HG03378 (cell line): ENCODE measurements around the gene NKX1-2.

Experiments
- ATAC-seq: cut with Tn5 transposase; IDR thresholded peaks from one replicate; pipeline ENCODE4 v1.9.1; 2021; ENCODE audit warnings: mild to moderate bottlenecking, moderate library complexity; ENCODE audit not compliant: unreplicated experiment

Gene NKX1-2

DNA sequence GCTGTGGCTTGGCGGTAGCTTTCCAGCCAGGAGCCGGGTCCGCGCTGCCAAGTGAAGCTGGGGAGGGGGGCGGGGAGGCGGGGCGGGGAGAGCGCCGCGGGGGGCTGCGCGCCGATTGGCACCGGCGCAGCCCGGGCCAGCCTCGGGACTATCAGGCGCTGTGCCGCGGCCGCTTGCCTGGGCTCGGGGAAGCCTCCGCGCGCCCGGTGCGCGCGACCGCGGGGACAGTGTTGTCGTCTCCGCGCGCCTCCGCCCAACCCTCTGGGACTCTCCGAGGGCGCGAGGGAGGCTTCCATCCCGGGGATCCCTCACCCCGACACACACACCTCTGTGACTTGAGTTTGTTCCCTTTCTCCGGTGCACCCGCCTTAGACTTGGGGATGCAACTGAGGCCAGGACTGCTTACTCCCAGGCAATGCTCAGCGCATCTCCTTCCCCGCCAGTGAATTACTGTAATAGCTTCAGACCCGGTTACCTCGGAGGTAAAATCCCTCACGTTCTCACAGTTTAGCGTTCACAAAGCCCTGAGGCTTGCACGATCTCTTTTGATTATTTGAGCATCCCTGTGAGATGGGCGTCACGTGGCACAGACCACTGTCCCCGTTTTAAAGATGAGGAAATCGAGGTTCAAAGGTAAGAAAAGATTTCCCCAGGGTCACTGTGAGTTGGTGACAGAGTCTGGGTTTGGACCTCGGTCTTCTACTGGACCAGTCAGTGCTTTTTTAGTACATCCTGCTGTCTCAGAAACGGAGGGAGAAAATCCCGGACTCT is at the start of gene NKX1-2:
Gene NKX1-2 (minus strand): TSS at position 24 of the 771 bp plus-strand sequence. CDS start 92 bp downstream, outside the sequence.
- ATAC-seq = no peak

- no peak for ATAC-seq
Measured at GRCh38 chr10:124498056-124498455, 48.2 kb upstream of the NKX1-2 start.

DNA sequence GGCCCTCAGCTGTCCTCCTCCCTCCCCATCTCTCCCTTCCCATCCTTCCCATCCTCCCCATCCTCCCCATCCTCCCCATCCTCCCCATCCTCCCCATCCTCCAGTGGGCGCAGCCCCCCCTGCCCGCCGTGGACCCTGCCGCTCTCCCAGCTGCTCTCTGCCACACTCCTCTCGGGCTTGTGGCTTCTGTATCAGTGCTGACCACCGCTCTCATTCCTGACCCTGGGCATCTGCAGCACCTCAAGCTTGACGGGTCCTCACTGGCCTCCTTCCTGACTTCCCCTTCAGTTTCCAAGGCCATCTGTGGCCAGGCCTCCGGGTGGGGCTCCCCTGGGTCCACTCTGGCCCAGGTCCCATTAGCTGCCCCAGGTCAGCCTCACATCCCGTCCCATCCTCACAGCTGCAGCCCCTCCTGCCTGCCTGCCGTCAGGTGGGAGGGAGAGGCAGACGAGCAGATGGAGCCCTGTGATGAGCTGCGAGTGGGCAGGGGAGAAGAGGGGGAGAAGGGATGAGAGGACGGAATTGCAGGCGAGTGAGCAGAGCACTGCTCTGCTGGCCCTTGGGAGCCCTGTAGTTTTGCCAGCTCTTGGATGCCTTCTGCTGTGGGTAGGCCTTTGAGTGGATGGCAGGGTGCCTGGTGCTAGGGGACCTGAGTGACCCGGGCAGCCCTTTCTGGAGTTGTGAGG is 47.5 kb upstream of the NKX1-2 start:
- no peak for ATAC-seq

DNA sequence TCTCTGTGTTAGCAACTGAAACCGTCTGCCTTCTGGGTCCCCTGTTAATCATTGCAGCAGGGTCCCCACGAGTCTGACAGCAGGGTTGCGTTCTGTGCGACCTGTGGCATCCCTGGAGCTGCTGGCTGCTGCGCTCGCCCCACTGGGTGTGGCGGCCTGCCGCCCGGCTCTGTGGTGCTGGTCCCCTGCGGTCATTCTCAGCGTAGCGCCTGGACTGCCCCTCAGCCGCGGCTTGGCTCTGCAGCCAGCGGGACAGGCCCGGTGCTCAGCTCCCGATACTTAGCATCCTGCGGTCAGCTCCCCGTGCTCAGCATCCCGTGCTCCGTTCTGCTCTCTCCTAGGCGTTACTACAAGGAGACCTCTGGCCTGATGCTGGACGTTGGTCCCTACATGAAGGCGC is 46.8 kb upstream of the NKX1-2 start:
- ATAC-seq = no peak

GRCh38 chr10:124496150-124496549 is 46.3 kb upstream of the NKX1-2 start:
- no peak for ATAC-seq

GRCh38 chr10:124495725-124496124 is 45.9 kb upstream of the NKX1-2 start:
- no peak for ATAC-seq

DNA sequence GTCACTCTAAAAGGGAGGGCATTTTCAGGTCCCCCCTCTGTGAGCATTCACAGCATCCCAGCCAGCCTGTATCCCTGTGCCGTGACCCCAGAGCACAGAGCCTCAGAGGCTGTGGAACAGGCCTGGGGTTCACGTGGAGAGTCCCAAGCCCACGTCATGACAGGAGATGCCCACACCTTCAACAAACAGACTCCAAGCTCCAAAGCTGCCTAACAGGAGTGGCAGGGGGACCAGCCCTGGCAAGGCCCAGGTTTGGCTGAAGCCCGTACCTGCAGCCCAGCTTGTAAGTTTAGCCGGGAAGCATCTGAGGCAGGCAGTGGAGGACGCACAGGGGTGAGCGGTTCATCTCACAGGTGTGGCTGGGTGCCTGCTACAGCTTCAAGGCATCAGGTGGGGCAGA is 45.3 kb upstream of the NKX1-2 start:
- ATAC-seq = no peak

GRCh38 chr10:124494046-124494807 is 44.4 kb upstream of the NKX1-2 start:
- no peak for ATAC-seq

DNA sequence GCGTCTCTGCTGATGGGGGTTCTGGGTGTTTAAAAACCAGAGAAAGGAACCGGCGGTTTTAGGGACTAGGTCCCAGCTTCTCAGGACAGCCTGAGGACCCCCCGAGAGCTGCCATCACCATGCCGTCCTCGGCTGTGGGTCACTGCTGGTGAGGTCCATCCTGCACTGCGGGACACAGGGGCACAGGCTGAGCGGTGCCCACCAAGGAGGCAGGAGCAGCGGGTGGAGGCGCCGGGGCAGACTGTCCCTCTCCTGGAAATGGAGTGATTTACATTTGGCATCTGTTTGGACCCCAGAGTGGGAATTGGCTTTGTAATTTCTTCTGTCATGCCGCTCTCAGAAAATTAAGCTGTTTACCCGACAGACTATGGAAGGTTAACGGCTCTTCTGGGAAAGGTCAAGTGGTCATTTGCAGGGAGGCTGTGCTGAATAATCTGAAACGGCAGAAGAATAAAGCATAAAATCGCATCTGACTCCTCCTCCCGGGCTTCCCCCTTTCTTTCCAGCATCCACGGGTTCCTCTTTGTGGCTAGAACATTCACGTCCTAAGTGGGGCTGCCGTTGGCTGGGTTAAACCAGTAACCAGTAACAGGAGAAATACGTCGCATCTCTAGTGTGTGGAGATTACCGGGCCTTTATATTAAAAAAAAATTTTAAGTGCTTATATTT is 43.5 kb upstream of the NKX1-2 start:
- no peak for ATAC-seq

DNA sequence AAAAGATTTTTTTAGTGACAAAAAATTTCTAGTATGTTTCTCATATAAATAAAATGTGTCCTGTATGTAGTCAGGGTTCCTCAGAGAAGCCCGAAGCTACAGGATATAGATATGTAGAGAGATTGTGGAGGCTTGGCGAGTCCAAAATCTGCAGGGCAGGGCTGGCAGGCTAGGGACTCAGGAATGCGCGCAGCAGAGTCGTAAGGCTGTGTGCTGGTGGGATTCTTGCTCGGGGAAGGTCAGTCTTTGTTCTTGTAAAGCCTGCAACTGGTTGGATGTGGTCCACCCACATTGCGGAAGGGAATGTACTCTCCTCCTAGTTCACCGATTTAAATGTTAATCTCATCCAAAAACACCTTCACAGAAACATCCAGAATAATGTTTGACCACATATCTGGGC is 42.4 kb upstream of the NKX1-2 start:
- no peak for ATAC-seq

GRCh38 chr10:124491105-124491504 is 41.3 kb upstream of the NKX1-2 start:
- ATAC-seq = no peak

GRCh38 chr10:124486635-124487034 is 36.8 kb upstream of the NKX1-2 start:
- no peak for ATAC-seq

DNA sequence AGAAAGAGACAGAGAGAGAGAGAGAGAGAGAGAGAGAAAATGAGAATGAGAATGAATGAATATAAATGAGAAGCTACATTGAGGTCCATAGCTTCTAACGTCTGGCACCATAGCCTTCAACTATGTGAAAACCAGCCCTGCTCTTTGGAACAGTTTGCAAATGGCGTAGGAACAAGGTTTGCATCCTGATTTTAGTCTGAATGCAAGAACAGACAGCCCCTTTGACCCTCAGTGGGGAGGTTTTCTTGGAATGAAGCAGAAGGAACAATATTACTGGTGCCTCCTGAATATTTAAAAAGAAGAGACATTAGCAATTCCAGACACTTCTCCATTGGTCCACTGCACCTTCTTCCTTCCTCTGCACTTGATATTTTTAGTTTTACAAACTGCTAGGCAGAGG is 34.8 kb upstream of the NKX1-2 start:
- no peak for ATAC-seq

DNA sequence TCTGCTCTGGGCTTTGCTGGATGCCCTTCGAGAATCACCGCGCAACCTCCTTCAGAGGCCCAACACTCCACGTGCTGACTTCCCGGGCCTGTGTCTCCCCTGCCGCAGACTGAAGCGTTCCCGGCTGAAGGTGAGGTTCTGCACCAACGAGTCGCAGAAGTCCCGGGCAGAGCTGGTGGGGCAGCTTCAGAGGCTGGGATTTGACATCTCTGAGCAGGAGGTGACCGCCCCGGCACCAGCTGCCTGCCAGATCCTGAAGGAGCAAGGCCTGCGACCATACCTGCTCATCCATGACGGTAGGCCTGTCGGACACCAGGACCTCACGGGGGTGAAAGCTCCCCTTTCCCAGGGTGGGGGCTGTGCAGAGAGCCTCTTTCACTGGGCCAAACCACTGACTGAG is 34.2 kb upstream of the NKX1-2 start:
- ATAC-seq = no peak

GRCh38 chr10:124482876-124483275 is 33.0 kb upstream of the NKX1-2 start:
- no peak for ATAC-seq

GRCh38 chr10:124482236-124482800 is 32.5 kb upstream of the NKX1-2 start:
- ATAC-seq = no peak

DNA sequence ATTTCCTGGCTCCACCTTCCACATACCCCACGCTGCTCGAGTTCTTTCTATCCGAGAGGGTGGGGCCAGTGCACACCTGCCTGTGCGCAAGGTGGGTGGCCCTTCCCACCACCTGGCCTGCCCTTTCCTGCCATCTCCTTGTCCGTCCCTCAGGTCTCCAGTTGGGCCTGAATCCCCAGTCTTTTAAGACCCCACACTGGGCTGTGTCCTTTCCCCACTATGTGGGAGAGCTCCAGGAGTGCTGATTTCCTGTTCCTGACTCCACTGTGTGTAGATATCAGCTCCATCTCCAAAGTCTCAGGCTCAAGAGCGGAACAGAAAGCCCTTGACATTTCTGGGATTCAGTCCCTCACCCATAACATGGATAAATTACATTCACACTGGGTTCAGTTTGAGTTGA is 31.9 kb upstream of the NKX1-2 start:
- ATAC-seq = no peak

- ATAC-seq = no peak
Measured at GRCh38 chr10:124480860-124481259, 31.0 kb upstream of the NKX1-2 start.

DNA sequence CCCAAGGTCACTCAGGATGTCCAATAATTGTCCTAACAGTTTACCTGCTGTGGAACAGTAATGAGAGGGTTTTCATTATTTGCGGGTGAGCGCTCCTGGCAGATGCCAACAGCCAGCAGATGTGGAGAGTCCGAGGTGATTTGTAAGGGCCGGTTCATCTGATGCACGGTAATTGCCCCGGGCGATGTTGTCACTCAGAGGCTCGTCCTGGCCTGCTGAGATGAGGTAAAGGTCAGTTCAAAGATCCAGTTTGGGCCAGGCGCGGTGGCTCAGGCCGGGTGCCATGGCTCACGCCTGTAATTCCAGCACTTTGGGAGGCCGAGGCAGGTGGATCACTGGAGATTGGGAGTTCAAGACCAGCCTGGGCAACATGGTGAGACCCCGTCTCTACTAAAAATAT is 28.7 kb upstream of the NKX1-2 start:
- ATAC-seq = no peak

DNA sequence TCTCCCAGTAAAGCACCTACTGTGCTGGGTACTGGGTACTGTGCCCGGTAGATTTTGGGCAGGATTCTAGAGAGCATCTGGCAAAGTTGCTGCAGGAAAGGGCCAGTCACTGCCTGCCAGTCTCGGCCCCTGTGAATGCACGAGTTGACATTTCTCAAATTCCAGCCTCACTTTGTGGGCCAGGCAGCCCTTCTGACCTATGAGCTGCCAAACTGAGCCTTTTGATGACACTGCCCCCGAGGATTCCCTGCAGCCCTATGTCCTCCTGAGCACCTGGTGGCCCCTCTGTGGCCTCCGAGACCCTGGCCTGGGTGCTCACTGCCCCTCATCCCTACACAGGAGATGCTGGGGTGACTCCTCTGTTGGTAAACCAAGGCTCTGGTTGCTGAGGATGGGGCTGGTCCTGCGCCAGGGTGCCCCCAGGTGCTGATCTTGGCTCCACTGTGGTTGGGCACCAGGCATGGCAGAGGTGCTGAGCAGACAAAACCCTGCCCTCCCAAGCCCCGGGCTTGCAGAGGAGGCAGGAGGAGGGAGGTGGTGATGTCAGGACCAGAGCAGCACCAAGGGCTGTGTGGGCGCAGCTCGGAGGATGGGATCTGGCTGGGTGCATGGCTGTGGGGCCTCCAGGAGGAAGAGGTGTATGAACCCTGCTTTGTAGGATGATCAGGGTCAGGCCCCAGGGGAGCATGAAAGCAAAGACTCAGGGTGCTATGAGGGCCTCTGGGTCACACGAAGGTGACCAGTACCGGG is 28.0 kb upstream of the NKX1-2 start:
- ATAC-seq = no peak
